ENCODE results near the gene PRAC2.

- TF ChIP-seq CTCF (IDR thresholded peaks at IDR 0.05; ENCODE audit: insufficient read depth, low read depth, low read length) (no peak), EZH2 (IDR thresholded peaks at IDR 0.05; ENCODE audit: insufficient read depth, low read length) (no peak)
These were observed 5.4 kb upstream of the PRAC2 start for GRCh38 chr17:48717367-48718226.

Data from astrocyte (in vitro differentiated cells and primary cell).